Smooth muscle cell of the brain vasculature (primary cell): ENCODE measurements around the gene SCAF1.
A peak's percentile ranks its signal among the peaks of the same experiment; 100 is the strongest.
"Not testable (repeated sequence)": the region's sequence is repeated elsewhere in the genome, so short reads cannot be mapped to it uniquely, and the experiment has no call there.

Source experiments
- DNase-seq: peaks from one replicate; pipeline ENCODE4 v3.0.0-alpha.2; 2012; ENCODE audit warnings: low read depth, low spot score

The SCAF1 gene

GRCh38 chr19:49614096-49614833, 27.7 kb upstream of the SCAF1 start:
- DNase-seq = no peak

- DNase-seq = no peak
Measured at GRCh38 chr19:49615861-49616260, 26.1 kb upstream of the SCAF1 start.

- DNase-seq = no peak
Measured at GRCh38 chr19:49616532-49616931, 25.5 kb upstream of the SCAF1 start.

- no peak for DNase-seq
Measured at GRCh38 chr19:49616945-49617344, 25.1 kb upstream of the SCAF1 start.

- not testable (repeated sequence) for DNase-seq
Measured at GRCh38 chr19:49617860-49618259, 24.1 kb upstream of the SCAF1 start.

- DNase-seq = no peak
Measured at GRCh38 chr19:49624967-49625910, 16.8 kb upstream of the SCAF1 start.

- no peak for DNase-seq
Measured at GRCh38 chr19:49626226-49626625, 15.8 kb upstream of the SCAF1 start.

GRCh38 chr19:49629659-49630058, 12.3 kb upstream of the SCAF1 start:
- no peak for DNase-seq

- DNase-seq = no peak
Measured at GRCh38 chr19:49631014-49631588, 10.9 kb upstream of the SCAF1 start.

- no peak for DNase-seq
Measured at GRCh38 chr19:49631610-49632192, 10.3 kb upstream of the SCAF1 start.

- no peak for DNase-seq
Measured at GRCh38 chr19:49632576-49632975, 9.4 kb upstream of the SCAF1 start.

- not testable (repeated sequence) for DNase-seq
Measured at GRCh38 chr19:49633273-49633672, 8.7 kb upstream of the SCAF1 start.

GRCh38 chr19:49635530-49636232, 6.3 kb upstream of the SCAF1 start:
- DNase-seq = no peak

GRCh38 chr19:49636233-49636932, 5.6 kb upstream of the SCAF1 start:
- DNase-seq = no peak

GRCh38 chr19:49637821-49638738, 3.9 kb upstream of the SCAF1 start:
- no peak for DNase-seq

GRCh38 chr19:49639401-49640112, 2.5 kb upstream of the SCAF1 start:
- DNase-seq = no peak

GRCh38 chr19:49640113-49640898, 1.7 kb upstream of the SCAF1 start, which contains the start of gene RRAS:
Gene RRAS (minus strand): TSS chr19:49640143. CDS start chr19:49640098, 45 bp downstream.
- DNase-seq = peak; percentile 100

- no peak for DNase-seq
Measured at GRCh38 chr19:49642492-49643035, 555 bp downstream of the SCAF1 start.
